K562 (cell line): Measurements from ENCODE around the gene SLC13A3. TPM values are rescaled to one million over a fixed set of nuclear protein-coding genes. Genes with fewer than 3 reads are reported as not detected.
A peak's percentile ranks its signal among the peaks of the same experiment; 100 is the strongest.

Experiments
- ATAC-seq: fragments of 200-7000 bp; cut with Tn5 transposase; 3 replicates; pipeline ENCODE4 v1.9.1; 2020; ENCODE audit warnings: moderate library complexity
- BruUV-seq: library from RNA; stranded (reverse); fragments of 400-500 nt; replicated peaks from 2 replicates; lab custom pipeline; 2021; lab: Mats Ljungman, UMichigan
- CTCF ChIA-PET: fragments of 300-600 bp; formaldehyde crosslinking; extraction: SDS; loops from one replicate; lab custom pipeline; 2021; ENCODE audit warnings: low intra/inter-chr PET ratio; lab: Yijun Ruan, JAX
- POLR2A ChIA-PET: fragments of 300-600, 350-650 bp; sonication (Branson Sonifier 250); formaldehyde crosslinking; extraction: SDS; loops from one replicate; lab custom pipeline; 2021; ENCODE audit warnings: antibody characterized with exemption, inconsistent platforms; lab: Yijun Ruan, JAX
- DNase-seq, 4 experiments: peaks; one replicate each; pipeline versions ENCODE4 v3.0.0 to v3.0.0-alpha.2; 2011 to 2018; ENCODE audit warnings: low spot score in 3 of 4, mixed read lengths in 3 of 4; ENCODE audit errors: extremely low read depth in 1 of 4
- FAIRE-seq: peaks from 2 replicates; lab custom pipeline; 2011; peaks lifted over from hg19 to GRCh38; lab: Jason Lieb, UNC
- H2AFZ ChIP-seq: 2 replicates; pipeline ENCODE4 v1.6.0; 2011; ENCODE audit warnings: low read depth, low read length, control low read depth, inconsistent platforms
- H3K27ac ChIP-seq: fragments of 200-600 bp; 3 replicates; pipeline ENCODE4 v1.8.0; 2011; ENCODE audit warnings: low read depth, mild to moderate bottlenecking, control low read depth, inconsistent platforms, low read length, moderate library complexity, mixed read lengths; ENCODE audit errors: extremely low read depth
- H3K27me3 ChIP-seq, 2 experiments: fragments of 300-600 bp in 1 of 2; 2 replicates in 1 of 2; 3 replicates in 1 of 2; pipeline versions ENCODE4 v1.6.0 to v1.8.0; 2011; ENCODE audit warnings: inconsistent platforms in 2 of 2, low read length in 2 of 2, mild to moderate bottlenecking in 1 of 2, mixed read lengths in 1 of 2, moderate library complexity in 1 of 2; ENCODE audit not compliant: control insufficient read depth in 2 of 2, insufficient read depth in 2 of 2
- H3K36me3 ChIP-seq: fragments of 300-600 bp; 3 replicates; pipeline ENCODE4 v1.8.0; 2011; ENCODE audit warnings: mild to moderate bottlenecking, low read length, inconsistent platforms; ENCODE audit not compliant: control insufficient read depth, insufficient read depth
- H3K4me1 ChIP-seq, 2 experiments: fragments of 200-600 bp in 1 of 2; replicated peaks in 1 of 2; 2 replicates in 1 of 2; 3 replicates in 1 of 2; pipeline versions ENCODE4 v1.5.1 to v1.8.0; 2011; ENCODE audit warnings: inconsistent platforms in 2 of 2, low read length in 2 of 2, mild to moderate bottlenecking in 1 of 2, mixed read lengths in 1 of 2, moderate library complexity in 1 of 2; ENCODE audit not compliant: control insufficient read depth in 2 of 2, insufficient read depth in 2 of 2
- H3K4me2 ChIP-seq: 2 replicates; pipeline ENCODE4 v1.6.1; 2011; ENCODE audit warnings: low read length, control low read depth, inconsistent platforms, mixed read lengths; ENCODE audit not compliant: insufficient read depth
- H3K4me3 ChIP-seq: fragments of 200-600 bp; sonication (generic), shearing (Covaris generic); 2 replicates; pipeline ENCODE4 v1.5.1; 2016; ENCODE audit warnings: control low read depth, inconsistent platforms
- H3K79me2 ChIP-seq: fragments of 200-600 bp; 3 replicates; pipeline ENCODE4 v1.8.0; 2011; ENCODE audit warnings: low read length, inconsistent platforms; ENCODE audit not compliant: control insufficient read depth, insufficient read depth
- H3K9ac ChIP-seq, 2 experiments: 2 replicates each; pipeline versions ENCODE4 v1.6.0 to v1.6.1; 2011; ENCODE audit warnings: low read depth in 2 of 2, low read length in 2 of 2, control low read depth in 1 of 2, inconsistent platforms in 1 of 2, mild to moderate bottlenecking in 1 of 2, mixed read lengths in 1 of 2; ENCODE audit not compliant: insufficient read depth in 1 of 2
- H3K9me1 ChIP-seq: one replicate; pipeline ENCODE4 v1.6.0; 2011; ENCODE audit warnings: inconsistent platforms, mild to moderate bottlenecking, low read length, moderate library complexity; ENCODE audit not compliant: control insufficient read depth, insufficient read depth
- H3K9me3 ChIP-seq: replicated peaks from 2 replicates; pipeline ENCODE4 v1.5.1; 2011; ENCODE audit warnings: low read depth, low read length, inconsistent platforms; ENCODE audit not compliant: control insufficient read depth, insufficient read depth
- H4K20me1 ChIP-seq: replicated peaks from 2 replicates; pipeline ENCODE4 v1.6.1; 2011; ENCODE audit warnings: low read length, inconsistent platforms, mixed read lengths; ENCODE audit not compliant: control insufficient read depth, insufficient read depth
- ARID2 ChIP-seq: fragments of 450-650 bp; IDR thresholded peaks from 2 replicates; pipeline ENCODE4 v1.6.1; 2017; ENCODE audit warnings: antibody characterized with exemption, mild to moderate bottlenecking
- DPF2 ChIP-seq: fragments of 450-650 bp; IDR thresholded peaks from 2 replicates; pipeline ENCODE4 v1.6.1; 2016
- ESRRA ChIP-seq: fragments of 450-650 bp; IDR thresholded peaks from 2 replicates; pipeline ENCODE4 v1.6.1; 2014; ENCODE audit warnings: low read depth, mild to moderate bottlenecking, moderate library complexity, borderline replicate concordance
- EWSR1 ChIP-seq: fragments of 450-650 bp; IDR thresholded peaks from 2 replicates; pipeline ENCODE4 v1.6.1; 2018; ENCODE audit warnings: borderline replicate concordance, mild to moderate bottlenecking, low read depth, moderate library complexity; ENCODE audit not compliant: partially characterized antibody
- KDM1A ChIP-seq, 2 experiments: fragments of 450-650 bp; IDR thresholded peaks; 2 replicates each; pipeline ENCODE4 v1.6.1; 2016; ENCODE audit warnings: mild to moderate bottlenecking in 2 of 2
- L3MBTL2 ChIP-seq: fragments of 450-650 bp; IDR thresholded peaks from 2 replicates; pipeline ENCODE4 v1.6.1; 2016; ENCODE audit warnings: mild to moderate bottlenecking, moderate library complexity
- MECOM ChIP-seq: fragments of 250-450 bp; sonication (Bioruptor Pico); IDR thresholded peaks from 2 replicates; pipeline ENCODE4 v1.8.0; 2022; ENCODE audit warnings: inconsistent platforms
- NELFE ChIP-seq: IDR thresholded peaks from 2 replicates; pipeline ENCODE4 v1.6.1; 2011; ENCODE audit warnings: mild to moderate bottlenecking; ENCODE audit not compliant: insufficient read depth, insufficient read length
- NFE2L1 ChIP-seq: fragments of 450-650 bp; IDR thresholded peaks from 2 replicates; pipeline ENCODE4 v1.6.1; 2016; ENCODE audit warnings: missing genetic modification characterization, low read depth, mild to moderate bottlenecking, missing compliant biosample characterization, moderate library complexity, borderline replicate concordance
- PRMT5 ChIP-seq: sonication (generic); formaldehyde crosslinking; IDR thresholded peaks from 2 replicates; pipeline ENCODE4 v1.5.0; 2020; ENCODE audit warnings: missing genetic modification reagents
- SAFB2 ChIP-seq: fragments of 200-400 bp; formaldehyde crosslinking; IDR thresholded peaks from 2 replicates; pipeline ENCODE4 v1.6.1; 2018; ENCODE audit warnings: borderline replicate concordance, low read length, low read depth, moderate library complexity; ENCODE audit not compliant: severe bottlenecking
- TAL1 ChIP-seq: fragments of 450-650 bp; IDR thresholded peaks from 2 replicates; pipeline ENCODE4 v1.6.1; 2016; ENCODE audit warnings: mild to moderate bottlenecking
- TCF7 ChIP-seq: sonication (generic); IDR thresholded peaks from 2 replicates; pipeline ENCODE4 v1.6.1; 2016; ENCODE audit warnings: antibody characterized with exemption, borderline replicate concordance
- TSC22D4 ChIP-seq: fragments of 450-650 bp; IDR thresholded peaks from 2 replicates; pipeline ENCODE4 v1.6.1; 2016; ENCODE audit warnings: missing genetic modification characterization, missing biosample characterization, control low read depth
- ZBTB7A ChIP-seq: IDR thresholded peaks from 2 replicates; pipeline ENCODE4 v1.6.1; 2011; ENCODE audit warnings: low read depth, mild to moderate bottlenecking, low read length, moderate library complexity, borderline replicate concordance; ENCODE audit not compliant: control insufficient read depth
- ZNF121 ChIP-seq: sonication (generic); formaldehyde crosslinking; conservative IDR thresholded peaks from 2 replicates; pipeline ENCODE4 v1.8.0; 2022; ENCODE audit warnings: missing genetic modification reagents
- ZNF384 ChIP-seq: IDR thresholded peaks from 2 replicates; pipeline ENCODE4 v1.6.1; 2012; ENCODE audit warnings: low read depth, low read length, improper control_type of control experiment
- ZNF644 ChIP-seq: fragments of 200-800 bp; sonication (Bioruptor generic); IDR thresholded peaks from 2 replicates; pipeline ENCODE4 v1.6.1; 2016; ENCODE audit warnings: low read depth, missing genetic modification characterization, missing compliant biosample characterization
- ZNF707 ChIP-seq: fragments of 250-450 bp; sonication (Bioruptor Pico); conservative IDR thresholded peaks from 2 replicates; pipeline ENCODE4 v1.8.0; 2022; ENCODE audit warnings: inconsistent platforms, mild to moderate bottlenecking, moderate library complexity
- ZNF766 ChIP-seq: fragments of 200-800 bp; sonication (Bioruptor generic); conservative IDR thresholded peaks from 2 replicates; pipeline ENCODE4 v1.6.1; 2016; ENCODE audit warnings: missing genetic modification characterization, missing compliant biosample characterization
- ZNF780A ChIP-seq: fragments of 250-450 bp; sonication (Bioruptor Pico); IDR thresholded peaks from 2 replicates; pipeline ENCODE4 v1.5.0; 2021; ENCODE audit warnings: mild to moderate bottlenecking
- WGBS: fragments of 100-300 bp; shearing (Covaris generic); methylation state at CpG from one replicate; pipeline ENCODE4 v1.1.6; 2016; ENCODE audit warnings: low coverage, mixed read lengths; ENCODE audit not compliant: insufficient coverage; ENCODE audit errors: missing lambda C conversion rate; 5-methylcytosine and 5-hydroxymethylcytosine counted together
- in situ Hi-C: fragments of 300-500 bp; cut with MboI; formaldehyde crosslinking; loops from 4 replicates; pipeline ENCODE4 v1.15.0; 2018; ENCODE audit warnings: inconsistent platforms, mixed read lengths
- intact Hi-C: fragments of 100-400 bp; cut with micrococcal nuclease; formaldehyde crosslinking; loops from 2 replicates; pipeline ENCODE4 v1.14.2; 2022
- polyA plus RNA-seq, 8 experiments: library from polyadenylated mRNA; depleted of rRNA in 4 of 8; stranded (reverse) in 5 of 8; unstranded in 3 of 8; fragments of >200 nt; fragmentation: Nextera tagmentation in 2 of 8; fragmentation: Illumina TruSeq in 1 of 8; extraction: Ambion mirVana in 2 of 8; extraction: Trizol in 1 of 8; gene quantifications; 2 replicates each; pipeline versions ENCODE4 v1.2.1 to v1.2.3, GENCODE V29; 2011 to 2014; ENCODE audit warnings: inconsistent platforms in 1 of 8, missing spikeins in 1 of 8
- total RNA-seq, 7 experiments: library from RNA; depleted of rRNA in 6 of 7; stranded (reverse); fragments of >200 nt in 6 of 7; fragmentation: Illumina TruSeq in 2 of 7; extraction: Trizol in 2 of 7; gene quantifications; 2 replicates each; pipeline versions ENCODE4 v1.2.1 to v1.2.3, GENCODE V29; 2011 to 2021; ENCODE audit warnings: low replicate concordance in 1 of 7
- TF ChIP-seq, protein P1 (sequence below): fragments of 450-650 bp; IDR thresholded peaks from 2 replicates; pipeline ENCODE4 v1.6.1; 2016; ENCODE audit warnings: antibody characterized with exemption

Gene SLC13A3
- total and polyA plus RNA-seq, 9 of the 15 experiments (the other 6 are each of a cell fraction or from before 2014, with no cell fraction given): 5.5 to 16.4 (median 8.5) TPM

DNA sequence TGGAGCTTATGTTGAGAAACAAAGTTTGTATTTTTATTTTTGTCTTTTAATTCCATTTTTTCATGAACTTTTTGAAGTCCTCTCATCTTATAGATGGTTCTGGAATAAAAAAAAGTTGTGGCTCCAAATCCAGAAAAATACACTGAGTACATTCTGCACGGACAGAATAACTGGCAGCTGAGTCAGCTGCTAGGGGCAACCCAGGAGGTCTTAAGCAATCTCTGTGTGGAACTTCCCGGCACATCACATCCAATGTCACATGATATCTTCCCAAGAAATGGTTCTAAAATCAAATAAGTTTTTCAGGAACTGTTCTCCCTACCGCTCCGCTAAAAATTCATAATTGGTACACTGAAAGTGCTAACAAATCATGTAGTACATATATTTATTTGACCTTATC, 29.8 kb downstream of the SLC13A3 start (continued):
- no peak for TF ChIP-seq ZNF707
- TF ChIP-seq EWSR1: no peak
- no peak for TF ChIP-seq NFE2L1 (tag)
- no peak for TF ChIP-seq PRMT5 (CRISPR knock-in tag)
- no peak for TF ChIP-seq ZNF780A (CRISPR knock-in tag)
- TF ChIP-seq TCF7: no peak
- TF ChIP-seq ZNF766 (CRISPR knock-in tag): no peak
- TF ChIP-seq DPF2: no peak
- no peak for TF ChIP-seq ZNF644 (tag)
- TF ChIP-seq ARID2: no peak
- TF ChIP-seq NELFE: no peak
- no peak for TF ChIP-seq L3MBTL2
- TF ChIP-seq TSC22D4 (tag): no peak
- TF ChIP-seq, all 486 proteins: peak for 0

DNA sequence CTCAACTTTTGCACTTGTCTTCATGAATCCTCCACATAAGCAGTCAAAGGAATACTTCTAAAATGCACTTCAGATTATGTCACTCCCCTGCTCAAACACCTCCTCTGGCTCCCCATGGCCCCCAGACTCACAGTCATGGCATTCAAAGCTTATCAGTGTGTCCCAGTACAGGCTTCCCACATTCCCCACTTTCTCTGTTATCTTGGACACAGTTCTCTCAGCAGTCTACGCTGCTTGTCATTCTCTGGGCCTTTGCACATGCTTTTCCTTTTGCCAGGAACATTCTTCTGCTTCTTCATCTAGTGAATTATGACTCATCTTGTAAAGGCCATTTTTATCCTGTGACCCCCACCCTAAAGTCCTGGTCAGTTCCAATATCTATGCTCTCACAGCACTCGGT, 31.8 kb downstream of the SLC13A3 start:
- Histone ChIP-seq H3K4me3 (no peak overlapping the region), H3K79me2 (no peaks in the 10 kb centered on the region), H4K20me1 (no peaks in the 10 kb centered on the region), H2AFZ (no peak overlapping the region), H3K9me3 (0 out of 2 replicates have a peak, but pooled peaks cover 2% of the 10 kb centered on the region), H3K4me2 (no peak overlapping the region), H3K4me1 (peaks cover 5 to 15% of the 10 kb centered on the region in 2 experiments; a peak in 3 of 5 replicates), H3K36me3 (no peaks in the 10 kb centered on the region; the same call in 2 of the 3 replicates), H3K27me3 (no peaks in the 10 kb centered on the region), H3K9me1 (no peaks in the 10 kb centered on the region), H3K27ac (no peak overlapping the region), H3K9ac (no peak overlapping the region; a peak in 1 of 4 replicates)
- WGBS: 5% methylated on average over 2 of the region's 2 CpGs
- BruUV-seq: no TSS peak
- in situ Hi-C loops (no loop called here), intact Hi-C loops (no loop called here)
- ATAC-seq: no peak
- peak in 3 of 4 experiments; percentile 17 to 56 (median 21) for DNase-seq
- FAIRE-seq: peak; percentile 19
- ChIA-PET POLR2A (no interaction called here), CTCF (no interaction called here)
- TF ChIP-seq TAL1 (peak; percentile 31; the same call in 1 of the 2 replicates), ZNF121 (no peak), ESRRA (peak; percentile 67), ZNF384 (no peak), ZBTB7A (no peak), SAFB2 (no peak), KDM1A (IDR thresholded peaks at IDR 0.05) (peak; percentile 53 to 69; a peak in 3 of 4 replicates), MECOM (CRISPR knock-in tag) (no peak)
- TF ChIP-seq, protein P1, sequence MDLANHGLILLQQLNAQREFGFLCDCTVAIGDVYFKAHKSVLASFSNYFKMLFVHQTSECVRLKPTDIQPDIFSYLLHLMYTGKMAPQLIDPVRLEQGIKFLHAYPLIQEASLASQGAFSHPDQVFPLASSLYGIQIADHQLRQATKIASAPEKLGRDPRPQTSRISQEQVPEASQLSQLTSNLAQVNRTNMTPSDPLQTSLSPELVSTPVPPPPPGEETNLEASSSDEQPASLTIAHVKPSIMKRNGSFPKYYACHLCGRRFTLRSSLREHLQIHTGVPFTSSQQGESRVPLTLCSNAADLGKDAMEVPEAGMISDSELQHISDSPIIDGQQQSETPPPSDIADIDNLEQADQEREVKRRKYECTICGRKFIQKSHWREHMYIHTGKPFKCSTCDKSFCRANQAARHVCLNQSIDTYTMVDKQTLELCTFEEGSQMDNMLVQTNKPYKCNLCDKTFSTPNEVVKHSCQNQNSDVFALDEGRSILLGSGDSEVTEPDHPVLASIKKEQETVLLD: 0 out of 2 replicates have a peak, but pooled peaks have one; percentile 31
